Measurements from ENCODE around the gene RRM1. TPM values are rescaled to one million over a fixed set of nuclear protein-coding genes. Genes with fewer than 3 reads are reported as not detected.

Gene RRM1
- total and polyA plus RNA-seq, 9 of the 15 experiments (the other 6 are each of a cell fraction or from before 2014, with no cell fraction given), result 113 to 270 (median 163) TPM

DNA sequence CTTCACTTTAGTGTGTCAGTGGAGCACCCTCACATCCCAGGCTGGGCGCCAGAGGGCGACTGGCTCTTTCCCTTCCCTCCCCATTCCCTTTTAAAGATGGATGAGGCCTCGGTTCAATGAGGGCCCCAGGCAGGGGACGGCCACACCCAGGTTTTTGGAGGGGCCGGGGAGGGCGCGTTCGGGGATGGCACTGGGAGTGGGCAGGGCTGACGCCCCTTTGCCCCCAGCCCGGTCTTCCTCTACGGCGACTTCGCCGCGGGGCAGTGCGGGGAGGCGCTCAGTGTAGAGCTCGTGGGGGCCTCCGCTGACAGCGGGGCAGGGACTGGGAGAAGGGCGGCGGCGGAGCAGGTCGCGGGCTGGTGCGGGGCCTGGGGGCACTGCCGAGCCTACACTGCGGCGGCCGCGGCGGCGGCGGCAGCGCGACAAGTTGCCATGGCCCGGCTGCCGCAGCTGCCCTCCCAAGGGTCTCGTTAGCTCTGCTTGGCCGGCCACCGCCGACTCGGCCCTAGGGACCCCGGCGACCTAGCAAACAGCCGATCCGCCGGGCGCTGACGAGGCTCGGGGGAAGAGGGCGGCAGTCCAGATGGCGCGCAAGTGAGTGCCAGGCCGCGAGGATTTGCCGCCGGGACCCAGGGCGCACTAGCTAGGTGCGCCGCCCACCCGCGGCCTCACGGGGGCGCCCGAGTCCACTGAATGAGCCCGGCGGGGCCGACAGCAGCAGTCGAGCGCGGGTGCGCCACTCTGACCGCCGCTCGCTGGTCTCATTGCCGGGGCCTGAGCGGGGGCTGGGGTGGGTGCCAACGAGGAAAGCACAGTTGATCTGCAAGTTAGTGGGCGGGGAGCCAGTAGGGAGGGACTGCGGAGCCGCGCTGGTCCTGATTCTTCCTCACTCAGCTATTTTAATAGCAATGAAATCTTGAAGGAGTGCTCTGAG is 92.7 kb downstream of the RRM1 start (continued):
- TF ChIP-seq ETV5 (CRISPR knock-in tag; IDR thresholded peaks at IDR 0.05; ENCODE audit: low read depth) (no peak), SIX5 (IDR thresholded peaks at IDR 0.05; ENCODE audit: borderline replicate concordance in 1 of 2, insufficient read depth in 1 of 2, low read depth in 1 of 2, low read length in 2 of 2) (no peak), ATF1 (CRISPR knock-in tag; IDR thresholded peaks at IDR 0.05) (no peak), ATF1 (tag; IDR thresholded peaks at IDR 0.05) (0 out of 2 replicates have a peak, but pooled peaks have one; percentile 12), SNIP1 (IDR thresholded peaks at IDR 0.05; ENCODE audit: low read depth) (no peak), NFIC (IDR thresholded peaks at IDR 0.05) (0 out of 2 replicates have a peak, but pooled peaks have one; percentile 5), ARHGAP35 (IDR thresholded peaks at IDR 0.05; ENCODE audit: partially characterized antibody) (no peak), DPF2 (IDR thresholded peaks at IDR 0.05) (no peak), RBM34 (IDR thresholded peaks at IDR 0.05; ENCODE audit: borderline replicate concordance, insufficient read depth, low read length) (no peak), TRIM24 (IDR thresholded peaks at IDR 0.05) (no peak), JUND (IDR thresholded peaks at IDR 0.05; ENCODE audit: borderline replicate concordance, low read depth, low read length) (0 out of 2 replicates have a peak, but pooled peaks have one; percentile 26), JUND (tag; IDR thresholded peaks at IDR 0.05; ENCODE audit: borderline replicate concordance, low read depth, low read length) (no peak), ZNF217 (CRISPR knock-in tag; IDR thresholded peaks at IDR 0.05) (no peak), ZNF668 (CRISPR knock-in tag; IDR thresholded peaks at IDR 0.05) (no peak), LEF1 (IDR thresholded peaks at IDR 0.05) (no peak), THRAP3 (IDR thresholded peaks at IDR 0.05; ENCODE audit: borderline replicate concordance) (no peak), KLF13 (tag; IDR thresholded peaks at IDR 0.05; ENCODE audit: borderline replicate concordance, low read depth) (no peak), HOXB6 (CRISPR knock-in tag; IDR thresholded peaks at IDR 0.05; ENCODE audit: borderline replicate concordance) (no peak), CCNT2 (IDR thresholded peaks at IDR 0.05; ENCODE audit: borderline replicate concordance, extremely low read depth, insufficient read length, low read depth, low read length) (peak; percentile 24), ZNF133 (CRISPR knock-in tag; IDR thresholded peaks at IDR 0.05) (no peak), ZNF431 (CRISPR knock-in tag; IDR thresholded peaks at IDR 0.05) (no peak), RCOR1 (IDR thresholded peaks at IDR 0.05; ENCODE audit: borderline replicate concordance in 1 of 2, low read depth in 2 of 2, low read length in 2 of 2) (peak in 1 of 2 experiments; percentile 51; a peak in 2 of 4 replicates), NR2F6 (CRISPR knock-in tag; IDR thresholded peaks at IDR 0.05) (no peak)
- TF ChIP-seq, protein P1, sequence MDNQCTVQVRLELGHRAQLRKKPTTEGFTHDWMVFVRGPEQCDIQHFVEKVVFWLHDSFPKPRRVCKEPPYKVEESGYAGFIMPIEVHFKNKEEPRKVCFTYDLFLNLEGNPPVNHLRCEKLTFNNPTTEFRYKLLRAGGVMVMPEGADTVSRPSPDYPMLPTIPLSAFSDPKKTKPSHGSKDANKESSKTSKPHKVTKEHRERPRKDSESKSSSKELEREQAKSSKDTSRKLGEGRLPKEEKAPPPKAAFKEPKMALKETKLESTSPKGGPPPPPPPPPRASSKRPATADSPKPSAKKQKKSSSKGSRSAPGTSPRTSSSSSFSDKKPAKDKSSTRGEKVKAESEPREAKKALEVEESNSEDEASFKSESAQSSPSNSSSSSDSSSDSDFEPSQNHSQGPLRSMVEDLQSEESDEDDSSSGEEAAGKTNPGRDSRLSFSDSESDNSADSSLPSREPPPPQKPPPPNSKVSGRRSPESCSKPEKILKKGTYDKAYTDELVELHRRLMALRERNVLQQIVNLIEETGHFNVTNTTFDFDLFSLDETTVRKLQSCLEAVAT (IDR thresholded peaks at IDR 0.05), result no peak
- TF ChIP-seq, protein P2, sequence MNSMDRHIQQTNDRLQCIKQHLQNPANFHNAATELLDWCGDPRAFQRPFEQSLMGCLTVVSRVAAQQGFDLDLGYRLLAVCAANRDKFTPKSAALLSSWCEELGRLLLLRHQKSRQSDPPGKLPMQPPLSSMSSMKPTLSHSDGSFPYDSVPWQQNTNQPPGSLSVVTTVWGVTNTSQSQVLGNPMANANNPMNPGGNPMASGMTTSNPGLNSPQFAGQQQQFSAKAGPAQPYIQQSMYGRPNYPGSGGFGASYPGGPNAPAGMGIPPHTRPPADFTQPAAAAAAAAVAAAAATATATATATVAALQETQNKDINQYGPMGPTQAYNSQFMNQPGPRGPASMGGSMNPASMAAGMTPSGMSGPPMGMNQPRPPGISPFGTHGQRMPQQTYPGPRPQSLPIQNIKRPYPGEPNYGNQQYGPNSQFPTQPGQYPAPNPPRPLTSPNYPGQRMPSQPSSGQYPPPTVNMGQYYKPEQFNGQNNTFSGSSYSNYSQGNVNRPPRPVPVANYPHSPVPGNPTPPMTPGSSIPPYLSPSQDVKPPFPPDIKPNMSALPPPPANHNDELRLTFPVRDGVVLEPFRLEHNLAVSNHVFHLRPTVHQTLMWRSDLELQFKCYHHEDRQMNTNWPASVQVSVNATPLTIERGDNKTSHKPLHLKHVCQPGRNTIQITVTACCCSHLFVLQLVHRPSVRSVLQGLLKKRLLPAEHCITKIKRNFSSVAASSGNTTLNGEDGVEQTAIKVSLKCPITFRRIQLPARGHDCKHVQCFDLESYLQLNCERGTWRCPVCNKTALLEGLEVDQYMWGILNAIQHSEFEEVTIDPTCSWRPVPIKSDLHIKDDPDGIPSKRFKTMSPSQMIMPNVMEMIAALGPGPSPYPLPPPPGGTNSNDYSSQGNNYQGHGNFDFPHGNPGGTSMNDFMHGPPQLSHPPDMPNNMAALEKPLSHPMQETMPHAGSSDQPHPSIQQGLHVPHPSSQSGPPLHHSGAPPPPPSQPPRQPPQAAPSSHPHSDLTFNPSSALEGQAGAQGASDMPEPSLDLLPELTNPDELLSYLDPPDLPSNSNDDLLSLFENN (IDR thresholded peaks at IDR 0.05; ENCODE audit: low read depth in 2 of 2, low read length in 2 of 2), result 0 out of 4 replicates have a peak, but pooled peaks of 1 of the 2 experiments have one; percentile 26
